Epidermal melanocyte (primary cell): ENCODE data around the gene GSTA3.
"Not testable (repeated sequence)": the region's sequence is repeated elsewhere in the genome, so short reads cannot be mapped to it uniquely, and the experiment has no call there.

ENCODE experiments used
- DNase-seq: peaks from one replicate; pipeline ENCODE4 v3.0.0; 2011; ENCODE audit warnings: low spot score; ENCODE audit not compliant: insufficient read length

GSTA3 gene

GRCh38 chr6:52909531-52909930 is at the start of gene GSTA3:
Gene GSTA3 (minus strand): TSS chr6:52909698. CDS start chr6:52905834, 3,864 bp downstream.
- DNase-seq = no peak

DNA sequence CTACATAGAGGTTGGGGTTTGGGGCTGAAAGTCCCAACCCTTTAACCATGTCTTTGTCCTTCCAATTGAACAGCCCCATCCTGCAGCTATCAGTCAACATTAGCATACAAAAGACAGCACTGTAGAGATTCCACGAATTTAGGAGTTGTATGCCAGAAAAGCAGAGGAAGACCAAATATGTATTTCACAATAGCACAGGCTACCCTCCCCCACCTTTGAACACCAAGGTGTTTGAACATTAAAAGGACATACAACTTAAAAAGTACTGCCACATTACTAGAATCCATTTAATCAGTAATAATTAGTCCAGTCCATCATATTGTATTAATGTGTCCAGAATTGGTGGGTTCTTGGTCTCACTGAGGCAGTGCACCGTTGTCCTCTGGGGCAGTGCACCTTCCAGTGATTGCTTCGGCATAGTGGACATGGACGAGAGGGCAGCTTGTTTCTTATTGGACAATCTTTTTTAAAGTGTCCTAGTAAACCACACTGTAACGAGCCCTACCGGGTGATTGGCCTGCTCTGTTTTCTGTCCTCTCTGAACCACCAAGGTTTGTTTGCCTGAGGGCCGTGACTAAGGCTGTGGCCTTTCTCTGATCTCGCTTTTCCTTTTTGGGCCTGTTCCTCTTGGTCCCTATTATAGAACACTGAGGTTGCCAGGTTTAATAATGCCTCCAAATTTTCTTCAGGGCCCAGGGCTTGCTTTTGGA is 49.2 kb upstream of the GSTA3 start:
- DNase-seq = no peak

- DNase-seq = no peak
These were observed 46.4 kb upstream of the GSTA3 start for GRCh38 chr6:52955871-52956270.

DNA sequence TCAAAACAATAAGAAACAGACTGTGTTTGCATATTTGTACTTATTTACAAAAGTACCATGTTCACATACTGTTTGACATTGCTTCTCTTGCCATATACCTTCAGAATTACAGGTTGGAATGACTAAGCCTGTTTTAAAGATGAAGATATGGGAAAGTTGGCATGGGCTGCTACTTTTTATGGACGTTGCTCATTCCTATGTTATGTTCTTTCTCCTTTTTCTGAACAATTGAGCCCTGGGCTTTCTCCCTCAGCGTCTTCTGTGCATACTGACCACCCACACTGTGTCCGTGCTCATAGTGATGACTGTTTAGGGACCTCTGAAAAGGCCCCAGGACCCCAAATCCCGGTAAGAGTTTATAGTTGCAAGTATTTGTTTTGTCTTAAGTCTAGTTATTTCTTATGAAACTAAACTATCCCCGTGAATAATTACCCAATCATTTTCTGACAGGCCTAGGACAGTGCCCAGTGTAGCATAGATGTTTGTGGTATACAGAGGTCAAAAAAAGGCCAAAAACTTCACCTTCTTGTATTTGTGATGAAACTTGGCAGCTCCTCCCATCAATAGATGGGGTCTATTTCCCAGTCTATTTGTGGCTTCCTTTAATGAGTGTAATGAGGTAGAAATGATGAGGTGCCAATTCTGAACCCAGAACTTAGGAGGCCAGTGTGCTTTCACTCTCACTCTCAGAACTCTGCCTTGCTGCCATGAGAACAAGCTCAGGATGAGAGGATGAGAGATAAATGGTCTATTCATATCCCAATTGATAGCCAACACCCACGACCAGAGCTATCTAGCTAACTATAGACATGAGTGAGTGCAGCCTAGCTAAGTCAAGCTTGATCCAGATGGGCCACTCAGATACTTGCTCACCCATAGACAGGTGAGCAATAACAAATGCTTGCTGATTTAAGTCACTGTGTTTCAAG is 44.7 kb upstream of the GSTA3 start:
- no peak for DNase-seq

DNA sequence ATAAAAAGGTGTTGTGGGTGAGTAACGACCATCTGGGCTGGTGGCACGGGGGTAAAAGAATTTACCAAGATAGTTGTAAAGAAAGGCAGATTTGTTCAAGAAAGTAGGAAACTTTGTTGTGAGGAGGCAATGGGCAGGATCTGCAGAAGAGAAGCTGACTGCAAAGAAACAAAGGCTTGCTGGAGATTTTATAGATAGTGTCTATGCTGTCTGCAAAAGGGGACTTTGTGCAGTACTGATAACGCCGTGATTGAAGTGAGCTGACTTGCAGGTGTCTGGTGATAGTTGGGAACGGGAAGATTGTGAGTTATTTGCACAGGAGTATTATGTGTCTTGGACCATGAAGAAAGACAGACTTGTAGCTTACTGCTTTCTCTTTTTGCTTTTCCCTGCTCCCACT is 36.8 kb upstream of the GSTA3 start:
- no peak for DNase-seq

- DNase-seq = not testable (repeated sequence)
These were observed 33.3 kb upstream of the GSTA3 start for GRCh38 chr6:52942821-52943220.

DNA sequence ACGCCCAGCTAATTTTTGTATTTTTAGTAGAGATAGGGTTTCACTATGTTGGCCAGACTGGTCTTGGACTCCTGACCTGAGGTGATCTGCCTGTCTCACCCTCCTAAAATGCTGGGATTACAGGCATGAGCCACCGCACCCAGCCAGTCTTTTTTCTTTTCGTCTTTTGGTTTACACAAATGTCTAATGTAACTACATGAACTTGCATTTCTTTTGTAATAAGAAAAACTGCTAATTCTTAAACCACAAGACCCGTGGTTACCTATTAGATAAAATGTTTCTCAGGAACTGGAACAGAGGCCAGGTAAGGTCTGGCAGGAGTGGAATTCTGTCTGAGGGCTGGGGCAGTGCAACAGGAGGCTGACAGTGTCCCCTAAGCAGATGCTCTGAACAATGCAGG is 32.7 kb upstream of the GSTA3 start:
- DNase-seq = no peak

DNA sequence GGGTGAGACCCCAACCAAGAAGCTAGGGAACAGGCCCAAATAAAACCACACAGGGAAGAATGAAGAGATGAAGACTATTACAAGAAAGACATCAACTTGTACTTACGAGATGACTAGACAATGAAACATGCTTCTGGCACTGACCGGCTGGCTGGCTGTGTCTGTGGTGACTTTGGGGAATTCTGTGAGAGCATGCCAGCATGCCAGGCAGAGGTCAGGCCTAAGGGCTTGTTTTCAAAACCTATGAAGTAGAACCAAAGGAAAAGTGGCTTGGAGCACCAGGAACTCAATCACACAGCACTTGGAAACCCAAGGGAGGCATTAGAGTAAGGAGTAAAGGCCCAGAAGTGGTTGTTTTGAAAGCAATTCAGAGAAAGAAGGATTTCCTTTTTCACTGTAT is 28.4 kb upstream of the GSTA3 start:
- no peak for DNase-seq

GRCh38 chr6:52933778-52934177 is 24.3 kb upstream of the GSTA3 start:
- no peak for DNase-seq

- DNase-seq = no peak
These were observed 21.9 kb upstream of the GSTA3 start for GRCh38 chr6:52931351-52931750.

- no peak for DNase-seq
These were observed 20.0 kb upstream of the GSTA3 start for GRCh38 chr6:52929321-52930164.

GRCh38 chr6:52927451-52927850 is 18.0 kb upstream of the GSTA3 start:
- no peak for DNase-seq

DNA sequence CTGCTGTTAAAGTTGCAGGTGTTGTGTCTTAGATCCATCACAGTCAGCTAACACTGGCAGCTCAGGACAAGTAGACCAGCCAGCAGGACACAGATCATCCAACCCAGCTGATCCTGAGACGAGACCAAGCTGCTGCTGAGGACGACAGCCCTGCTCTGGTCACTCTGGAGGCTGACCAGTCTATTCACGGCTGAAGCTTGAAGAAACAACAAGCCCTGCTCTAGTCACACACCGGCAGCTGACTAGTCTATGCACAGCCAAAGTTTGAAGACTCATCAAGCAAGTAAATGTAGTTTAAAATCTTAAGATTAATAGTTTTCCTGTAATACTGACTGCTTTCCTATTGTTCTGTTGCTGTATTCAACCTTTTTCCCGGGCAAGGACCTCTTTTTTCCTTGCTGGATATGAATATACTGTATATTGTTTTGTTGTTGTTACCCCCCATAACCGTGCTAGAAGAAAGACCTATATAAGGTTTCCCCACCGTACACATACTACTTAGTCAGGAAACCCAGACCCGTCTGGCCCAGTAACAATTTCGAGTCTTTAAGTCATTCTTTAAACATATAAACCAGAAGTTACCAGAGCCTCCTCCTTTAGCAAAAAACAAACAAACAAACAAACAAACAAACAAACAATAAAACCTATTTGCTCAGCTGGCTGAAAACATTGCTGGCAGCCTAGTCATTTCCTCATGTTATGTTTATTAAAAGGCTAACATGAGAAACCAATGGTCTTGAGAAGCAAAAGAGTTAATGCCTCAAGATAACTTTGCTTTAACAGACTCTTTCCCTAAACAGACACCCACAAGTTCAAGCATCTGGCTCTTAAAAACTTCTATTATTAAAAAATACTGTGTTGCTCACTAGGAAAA is 16.7 kb upstream of the GSTA3 start:
- DNase-seq = no peak

GRCh38 chr6:52925042-52925441 is 15.5 kb upstream of the GSTA3 start:
- DNase-seq = no peak

GRCh38 chr6:52923689-52924088 is 14.2 kb upstream of the GSTA3 start:
- DNase-seq = not testable (repeated sequence)

GRCh38 chr6:52922161-52922560 is 12.7 kb upstream of the GSTA3 start:
- no peak for DNase-seq

DNA sequence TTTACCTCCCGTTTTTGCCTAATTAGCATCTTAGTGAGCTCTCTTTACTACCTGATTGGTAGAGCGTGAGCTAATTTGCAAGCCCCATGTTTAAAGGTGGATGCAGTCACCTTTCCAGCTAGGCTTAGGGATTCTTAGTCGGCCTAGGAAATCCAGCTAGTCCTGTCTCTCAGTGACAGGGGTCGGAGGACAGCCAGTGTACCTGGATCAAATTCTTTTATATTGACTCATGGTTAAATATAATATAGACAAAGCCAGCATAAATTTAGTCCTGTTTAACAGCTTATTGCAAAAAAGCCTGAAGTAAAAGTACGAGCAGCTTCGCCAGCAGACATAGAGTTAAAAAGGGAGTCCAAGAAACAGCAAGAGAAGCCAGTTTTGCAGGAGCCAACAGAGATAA is 12.2 kb upstream of the GSTA3 start:
- no peak for DNase-seq

GRCh38 chr6:52919511-52919910 is 10.0 kb upstream of the GSTA3 start:
- DNase-seq = not testable (repeated sequence)

GRCh38 chr6:52918771-52919170 is 9.3 kb upstream of the GSTA3 start:
- not testable (repeated sequence) for DNase-seq

DNA sequence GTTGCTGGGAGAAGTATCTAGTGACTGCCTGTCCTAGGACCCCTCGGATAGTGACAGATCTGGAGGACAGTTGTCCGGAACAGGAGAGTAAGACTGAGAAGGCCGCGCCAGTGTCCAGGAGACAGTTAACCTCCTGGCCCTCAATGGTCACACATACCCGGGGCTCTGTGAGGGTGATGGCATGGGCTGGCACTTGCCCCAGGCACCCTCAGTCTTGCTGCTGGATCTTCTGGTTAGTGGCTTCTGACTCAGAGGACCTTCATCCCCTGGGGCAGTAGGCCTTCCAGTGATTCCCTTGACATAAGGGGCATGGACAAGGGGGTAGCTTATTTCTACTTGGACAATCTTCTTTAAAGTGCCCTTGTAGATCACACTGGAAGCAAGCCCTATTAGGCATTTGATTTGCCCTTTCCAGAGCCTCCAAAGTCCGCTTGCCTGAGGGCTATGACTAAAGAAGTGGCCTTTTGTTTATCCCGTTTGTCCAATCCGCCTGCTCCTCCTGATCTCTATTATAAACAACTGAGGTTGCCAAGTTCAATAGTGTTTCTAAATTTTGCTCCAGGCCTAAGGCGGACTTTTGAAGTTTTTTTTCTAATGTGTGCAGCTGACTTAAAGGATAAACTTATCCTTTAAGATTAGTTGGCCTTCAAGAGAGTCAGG is 8.7 kb upstream of the GSTA3 start:
- DNase-seq = peak; percentile 44
